GM23338 (cell line): ENCODE results near the gene NGEF.

Experiments
- JUNB ChIP-seq: IDR thresholded peaks from one replicate; pipeline ENCODE4 v1.6.1; 2016; ENCODE audit warnings: antibody characterized with exemption; ENCODE audit not compliant: unreplicated experiment
- POLR2AphosphoS5 ChIP-seq: IDR thresholded peaks from 2 replicates; pipeline ENCODE4 v1.6.1; 2016; ENCODE audit warnings: antibody characterized with exemption, low read depth
- TF ChIP-seq, protein P1 (sequence below), 2 experiments: fragments of 200-600 bp in 1 of 2; sonication (generic) in 1 of 2; conservative IDR thresholded peaks; 2 replicates each; pipeline versions ENCODE4 v1.5.1 to v1.6.1; 2016 to 2017; ENCODE audit warnings: antibody characterized with exemption in 2 of 2, low read depth in 2 of 2, mild to moderate bottlenecking in 2 of 2, moderate library complexity in 1 of 2
- TF ChIP-seq, protein P2 (sequence below): IDR thresholded peaks from one replicate; pipeline ENCODE4 v1.6.1; 2018; ENCODE audit warnings: antibody characterized with exemption; ENCODE audit not compliant: unreplicated experiment

DNA sequence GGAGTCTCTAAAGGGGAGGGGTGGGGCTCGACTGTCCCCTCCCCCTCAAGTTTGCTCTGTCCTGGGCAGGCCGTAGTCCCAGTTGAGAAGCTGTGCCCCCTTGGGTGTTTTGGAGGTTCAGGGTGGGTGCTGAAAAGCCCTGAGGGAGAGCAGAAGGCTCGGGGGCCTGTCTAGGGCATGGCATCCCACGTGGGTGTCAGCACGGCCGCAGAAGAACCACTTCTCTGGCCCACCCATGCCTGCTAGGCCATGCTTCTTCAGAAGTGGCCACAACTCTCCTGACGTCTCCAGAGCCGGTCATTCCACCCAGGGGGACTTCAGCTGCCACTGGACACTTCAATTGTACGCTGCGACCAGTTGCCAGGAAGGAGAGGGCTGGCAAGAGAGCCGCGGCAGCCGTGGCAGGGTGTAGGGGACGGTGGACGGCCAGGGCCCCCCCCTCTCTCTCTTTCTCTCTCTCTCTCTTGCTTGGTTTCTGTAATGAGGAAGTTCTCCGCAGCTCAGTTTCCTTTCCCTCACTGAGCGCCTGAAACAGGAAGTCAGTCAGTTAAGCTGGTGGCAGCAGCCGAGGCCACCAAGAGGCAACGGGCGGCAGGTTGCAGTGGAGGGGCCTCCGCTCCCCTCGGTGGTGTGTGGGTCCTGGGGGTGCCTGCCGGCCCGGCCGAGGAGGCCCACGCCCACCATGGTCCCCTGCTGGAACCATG, 46.9 kb upstream of the NGEF start, which contains the start of gene INPP5D:
- TF ChIP-seq, protein P1, sequence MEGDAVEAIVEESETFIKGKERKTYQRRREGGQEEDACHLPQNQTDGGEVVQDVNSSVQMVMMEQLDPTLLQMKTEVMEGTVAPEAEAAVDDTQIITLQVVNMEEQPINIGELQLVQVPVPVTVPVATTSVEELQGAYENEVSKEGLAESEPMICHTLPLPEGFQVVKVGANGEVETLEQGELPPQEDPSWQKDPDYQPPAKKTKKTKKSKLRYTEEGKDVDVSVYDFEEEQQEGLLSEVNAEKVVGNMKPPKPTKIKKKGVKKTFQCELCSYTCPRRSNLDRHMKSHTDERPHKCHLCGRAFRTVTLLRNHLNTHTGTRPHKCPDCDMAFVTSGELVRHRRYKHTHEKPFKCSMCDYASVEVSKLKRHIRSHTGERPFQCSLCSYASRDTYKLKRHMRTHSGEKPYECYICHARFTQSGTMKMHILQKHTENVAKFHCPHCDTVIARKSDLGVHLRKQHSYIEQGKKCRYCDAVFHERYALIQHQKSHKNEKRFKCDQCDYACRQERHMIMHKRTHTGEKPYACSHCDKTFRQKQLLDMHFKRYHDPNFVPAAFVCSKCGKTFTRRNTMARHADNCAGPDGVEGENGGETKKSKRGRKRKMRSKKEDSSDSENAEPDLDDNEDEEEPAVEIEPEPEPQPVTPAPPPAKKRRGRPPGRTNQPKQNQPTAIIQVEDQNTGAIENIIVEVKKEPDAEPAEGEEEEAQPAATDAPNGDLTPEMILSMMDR (conservative IDR thresholded peaks at IDR 0.05; ENCODE audit: low read depth in 2 of 2): no peak; a peak in 1 of 4 replicates
- TF ChIP-seq POLR2AphosphoS5 (no peak), JUNB (no peak)
- TF ChIP-seq, protein P2, sequence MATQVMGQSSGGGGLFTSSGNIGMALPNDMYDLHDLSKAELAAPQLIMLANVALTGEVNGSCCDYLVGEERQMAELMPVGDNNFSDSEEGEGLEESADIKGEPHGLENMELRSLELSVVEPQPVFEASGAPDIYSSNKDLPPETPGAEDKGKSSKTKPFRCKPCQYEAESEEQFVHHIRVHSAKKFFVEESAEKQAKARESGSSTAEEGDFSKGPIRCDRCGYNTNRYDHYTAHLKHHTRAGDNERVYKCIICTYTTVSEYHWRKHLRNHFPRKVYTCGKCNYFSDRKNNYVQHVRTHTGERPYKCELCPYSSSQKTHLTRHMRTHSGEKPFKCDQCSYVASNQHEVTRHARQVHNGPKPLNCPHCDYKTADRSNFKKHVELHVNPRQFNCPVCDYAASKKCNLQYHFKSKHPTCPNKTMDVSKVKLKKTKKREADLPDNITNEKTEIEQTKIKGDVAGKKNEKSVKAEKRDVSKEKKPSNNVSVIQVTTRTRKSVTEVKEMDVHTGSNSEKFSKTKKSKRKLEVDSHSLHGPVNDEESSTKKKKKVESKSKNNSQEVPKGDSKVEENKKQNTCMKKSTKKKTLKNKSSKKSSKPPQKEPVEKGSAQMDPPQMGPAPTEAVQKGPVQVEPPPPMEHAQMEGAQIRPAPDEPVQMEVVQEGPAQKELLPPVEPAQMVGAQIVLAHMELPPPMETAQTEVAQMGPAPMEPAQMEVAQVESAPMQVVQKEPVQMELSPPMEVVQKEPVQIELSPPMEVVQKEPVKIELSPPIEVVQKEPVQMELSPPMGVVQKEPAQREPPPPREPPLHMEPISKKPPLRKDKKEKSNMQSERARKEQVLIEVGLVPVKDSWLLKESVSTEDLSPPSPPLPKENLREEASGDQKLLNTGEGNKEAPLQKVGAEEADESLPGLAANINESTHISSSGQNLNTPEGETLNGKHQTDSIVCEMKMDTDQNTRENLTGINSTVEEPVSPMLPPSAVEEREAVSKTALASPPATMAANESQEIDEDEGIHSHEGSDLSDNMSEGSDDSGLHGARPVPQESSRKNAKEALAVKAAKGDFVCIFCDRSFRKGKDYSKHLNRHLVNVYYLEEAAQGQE: no peak
